NCI-H460 (cell line): Measurements from ENCODE around the gene CD163. TPM values are rescaled to one million over a fixed set of nuclear protein-coding genes. Genes with fewer than 3 reads are reported as not detected.
A peak's percentile ranks its signal among the peaks of the same experiment; 100 is the strongest.
"Not testable (repeated sequence)": the region's sequence is repeated elsewhere in the genome, so short reads cannot be mapped to it uniquely, and the experiment has no call there.

Experiments used
- DNase-seq: peaks from one replicate; pipeline ENCODE4 v3.0.0-alpha.2; 2016; ENCODE audit warnings: low read depth; ENCODE audit errors: extremely low read depth
- total RNA-seq: library from RNA; depleted of rRNA; stranded (reverse); fragments of >200 nt; shearing (Covaris generic); gene quantifications from 2 replicates; pipeline ENCODE4 v1.2.3, GENCODE V29; 2014; rRNA removed

Gene CD163
- total RNA-seq, 1 experiment from 2014 or later: not detected

DNA sequence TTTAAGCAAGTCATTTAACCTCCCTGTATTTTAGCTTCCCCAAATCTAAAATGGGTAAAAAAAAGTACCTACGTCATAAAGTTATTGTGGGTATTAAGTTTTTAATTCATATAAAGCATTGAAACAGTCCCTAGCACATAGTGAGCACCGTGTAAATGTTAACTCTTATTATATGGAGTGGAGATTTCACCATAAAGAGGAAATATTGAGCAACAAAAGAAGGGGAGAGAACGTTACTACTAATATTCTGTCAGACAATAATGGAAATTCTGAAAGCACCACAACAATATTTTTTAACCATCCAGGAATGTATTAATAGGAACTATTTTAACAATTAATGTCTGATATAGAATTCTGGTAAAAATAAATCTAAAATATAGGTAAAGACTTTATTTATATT lies 51.8 kb downstream of the CD163 start:
- DNase-seq: no peak

DNA sequence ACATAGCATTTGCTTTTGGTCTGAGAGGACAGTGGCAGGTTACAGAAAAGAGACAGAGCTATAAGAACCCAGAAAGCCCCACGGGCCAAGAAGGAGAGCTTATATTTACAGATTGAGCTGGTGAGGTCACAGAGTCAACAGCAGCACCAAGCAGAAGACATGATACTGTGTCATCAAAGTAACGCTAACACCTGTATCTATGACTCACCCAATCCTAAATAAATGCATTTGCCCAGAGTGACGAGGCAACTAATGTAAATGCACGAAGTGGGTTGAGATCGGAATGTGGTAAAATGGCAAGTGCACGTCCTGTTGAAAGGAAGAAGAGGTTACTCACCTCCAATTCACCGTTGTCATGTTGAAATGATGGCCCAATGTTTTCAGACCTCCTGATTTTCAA lies 52.9 kb downstream of the CD163 start:
- DNase-seq: no peak

DNA sequence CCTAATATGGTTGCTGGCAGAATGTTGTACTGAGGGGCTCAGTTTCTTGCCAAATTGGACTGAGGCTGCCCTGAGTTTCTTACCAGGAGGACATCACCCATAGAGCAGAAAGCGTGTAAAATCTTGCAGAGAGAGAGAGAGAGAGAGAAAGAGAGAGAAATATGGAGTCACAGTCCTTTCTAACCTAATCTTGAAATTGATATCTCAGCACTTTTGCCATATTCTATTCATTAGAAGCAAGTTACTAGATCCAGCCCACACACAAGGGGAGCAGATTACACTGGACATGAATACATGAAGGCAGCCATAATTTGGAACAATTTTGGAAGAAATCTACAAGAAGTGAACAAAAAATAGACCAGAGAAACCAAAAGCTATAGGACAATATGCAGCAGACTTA lies 55.5 kb downstream of the CD163 start:
- no peak for DNase-seq

DNA sequence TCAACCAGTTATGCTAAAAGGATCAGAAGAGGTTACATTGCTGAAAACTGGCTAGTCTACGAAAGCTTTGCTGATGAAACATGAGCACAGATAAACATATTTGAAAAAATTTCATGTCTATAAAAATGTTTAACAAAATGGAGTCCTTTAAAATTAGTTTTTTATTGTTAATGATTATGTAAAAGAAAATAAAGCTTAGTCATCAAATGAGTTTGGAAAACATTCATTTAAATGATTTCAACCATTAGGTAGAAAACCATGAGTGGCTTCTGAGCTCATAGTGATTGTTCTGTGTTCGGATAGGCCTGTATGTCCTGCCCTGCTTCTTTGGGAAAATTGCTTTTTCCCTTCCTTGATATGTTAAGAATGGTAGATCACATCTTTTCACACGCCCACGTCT lies 59.0 kb downstream of the CD163 start:
- DNase-seq: no peak

DNA sequence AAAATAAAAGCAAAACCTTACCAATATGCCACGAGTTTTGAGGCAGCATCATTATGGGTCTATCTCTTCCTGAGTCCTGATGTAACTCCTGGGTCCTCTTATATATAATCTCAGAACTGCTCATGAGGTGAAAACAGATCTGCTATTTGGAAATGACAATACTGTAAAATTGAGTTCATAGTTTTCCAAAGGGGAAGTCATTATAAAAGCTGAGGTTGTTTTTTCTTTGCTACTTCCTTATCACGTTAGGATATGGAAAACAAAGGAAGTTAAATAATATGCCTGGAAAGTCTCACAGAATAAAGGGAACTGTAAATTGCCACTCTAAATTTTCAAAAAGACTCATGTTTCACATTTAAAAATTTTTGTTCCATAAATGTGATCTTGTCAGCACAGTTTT lies 59.5 kb downstream of the CD163 start, which contains the start of gene CD163L1:
Gene CD163L1, minus strand, starts transcription at position 78 of the 400 bp plus-strand sequence. Its CDS starts 26 bp downstream, at position 52.
- no peak for DNase-seq

DNA sequence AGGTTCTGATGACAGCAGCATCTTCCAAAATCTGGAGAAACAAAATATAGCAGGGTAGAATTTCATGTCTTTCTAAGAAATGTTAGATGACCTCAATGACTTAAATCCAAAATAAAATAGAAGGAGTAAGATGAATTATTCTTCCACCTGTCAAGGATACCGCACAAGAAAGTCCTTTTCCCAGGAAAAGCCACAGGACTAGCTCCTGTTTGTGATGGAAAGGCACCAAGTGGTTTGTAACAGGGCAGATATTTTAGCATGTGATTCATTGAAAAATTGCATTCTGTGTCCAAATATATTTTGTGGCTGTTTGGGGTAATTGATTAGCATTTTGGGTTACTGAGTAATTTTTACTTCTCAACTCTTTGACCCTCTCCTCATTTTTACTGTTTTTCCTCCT lies 62.4 kb downstream of the CD163 start:
- no peak for DNase-seq

DNA sequence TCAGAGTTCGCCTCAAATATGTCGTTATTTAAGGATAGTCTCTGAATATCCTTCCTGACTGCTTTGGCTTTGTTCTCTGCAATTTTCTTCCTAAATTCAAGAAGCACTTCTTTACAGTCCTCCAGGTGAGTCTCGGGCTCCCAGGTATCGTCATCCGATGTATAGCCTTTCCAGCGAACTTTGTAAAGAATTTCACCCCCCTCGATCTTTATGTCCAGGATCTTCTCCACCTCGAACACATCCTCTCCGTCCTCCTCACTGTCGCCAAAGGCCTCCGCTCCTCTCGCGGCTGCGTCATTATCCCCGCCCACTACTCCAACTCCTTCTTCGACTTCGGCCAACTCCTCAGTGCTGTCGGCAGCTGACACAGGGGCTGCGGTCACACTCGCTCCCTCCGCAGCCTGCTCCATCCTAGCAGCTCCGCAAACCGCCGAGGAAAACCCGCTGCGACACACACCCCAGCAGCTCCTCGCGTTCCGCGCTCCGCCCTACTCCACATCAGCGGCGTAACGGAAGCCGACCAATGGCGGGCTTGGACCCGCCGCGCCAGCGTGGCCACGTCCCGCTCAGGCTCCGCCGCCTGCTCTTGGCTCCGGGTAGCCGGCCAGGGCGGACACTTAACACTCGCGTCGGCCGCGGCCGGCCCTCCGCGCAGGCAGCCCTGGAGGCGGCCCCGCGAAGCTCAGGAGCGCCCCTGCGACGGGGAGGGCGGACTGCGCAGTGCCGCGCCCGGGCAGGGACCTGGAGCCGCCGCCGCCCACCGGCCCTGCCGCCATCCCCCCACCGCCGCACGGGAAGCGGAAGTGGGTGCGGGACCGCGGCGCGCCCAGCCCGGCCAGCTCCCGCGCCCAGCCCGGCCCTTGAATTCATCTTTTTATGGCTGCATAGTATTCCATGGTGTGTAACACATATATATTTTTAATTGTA lies 63.7 kb downstream of the CD163 start:
- peak; percentile 85 for DNase-seq

DNA sequence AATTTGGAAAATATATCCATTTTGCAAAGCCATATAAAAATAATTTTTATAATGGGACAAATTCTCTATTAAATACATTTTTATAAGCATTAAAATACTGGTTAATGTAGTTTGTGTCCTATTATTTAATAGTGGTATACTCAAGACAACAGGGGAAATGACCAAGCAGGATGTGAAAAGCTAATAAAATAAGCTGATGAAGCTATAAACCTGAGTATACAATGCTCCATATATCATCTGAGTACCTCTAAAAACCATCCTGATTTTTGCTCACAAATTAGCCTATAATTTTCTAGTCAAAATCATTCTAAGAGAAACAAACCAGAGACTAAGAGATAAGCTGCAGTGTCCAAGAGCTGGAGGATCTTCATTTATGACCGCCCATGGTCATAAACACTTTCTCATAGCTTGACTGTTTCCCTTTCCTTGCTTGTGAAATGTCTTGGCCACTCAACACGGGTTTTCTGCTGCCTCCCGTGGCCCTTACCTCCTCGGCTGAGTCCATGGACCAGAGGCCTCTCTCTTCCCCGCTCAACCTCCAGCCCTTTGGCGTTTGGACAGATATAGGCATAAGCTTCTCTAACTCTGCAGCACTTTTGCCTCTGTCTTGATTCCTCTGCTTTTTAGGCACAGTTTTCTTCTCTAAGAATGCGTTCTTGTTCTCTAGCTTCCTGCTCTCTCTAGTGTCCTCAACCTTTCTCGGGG lies 65.1 kb downstream of the CD163 start:
- peak; percentile 44 for DNase-seq

DNA sequence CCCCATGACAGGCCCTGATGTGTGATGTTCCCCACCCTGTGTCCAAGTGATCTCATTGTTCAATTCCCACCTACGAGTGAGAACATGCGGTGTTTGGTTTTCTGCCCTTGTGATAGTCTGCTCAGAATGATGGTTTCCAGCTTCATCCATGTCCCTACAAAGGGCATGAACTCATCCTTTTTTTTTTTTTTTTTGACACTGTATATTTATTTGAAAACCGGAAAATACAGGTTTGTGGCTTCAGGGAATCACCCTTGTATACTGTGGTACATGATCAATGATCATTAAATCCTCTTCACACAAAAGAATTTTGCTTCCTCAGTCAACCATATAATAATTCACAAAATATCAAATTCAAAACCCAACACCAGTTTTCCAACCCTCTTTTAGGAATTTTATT lies 66.1 kb downstream of the CD163 start:
- DNase-seq: not testable (repeated sequence)

DNA sequence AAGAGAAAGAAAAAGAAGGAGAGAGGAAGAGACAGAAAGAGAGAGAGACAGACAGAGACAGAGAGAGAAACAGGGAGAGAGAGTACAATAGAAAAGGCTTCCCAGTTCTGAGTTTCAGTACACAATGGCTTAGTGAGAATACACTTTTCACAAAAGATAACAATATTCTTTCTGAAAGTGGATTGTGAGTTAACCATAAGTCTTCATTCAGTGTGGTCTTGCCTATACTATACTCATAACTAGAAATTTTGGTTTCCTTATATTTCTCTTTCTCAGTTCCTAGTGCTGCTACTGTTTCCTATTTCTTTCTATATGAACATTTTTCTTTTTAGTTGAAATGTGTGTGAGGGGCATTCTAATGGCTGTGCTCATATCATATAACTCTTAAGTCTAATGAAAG lies 68.9 kb downstream of the CD163 start:
- DNase-seq: no peak

DNA sequence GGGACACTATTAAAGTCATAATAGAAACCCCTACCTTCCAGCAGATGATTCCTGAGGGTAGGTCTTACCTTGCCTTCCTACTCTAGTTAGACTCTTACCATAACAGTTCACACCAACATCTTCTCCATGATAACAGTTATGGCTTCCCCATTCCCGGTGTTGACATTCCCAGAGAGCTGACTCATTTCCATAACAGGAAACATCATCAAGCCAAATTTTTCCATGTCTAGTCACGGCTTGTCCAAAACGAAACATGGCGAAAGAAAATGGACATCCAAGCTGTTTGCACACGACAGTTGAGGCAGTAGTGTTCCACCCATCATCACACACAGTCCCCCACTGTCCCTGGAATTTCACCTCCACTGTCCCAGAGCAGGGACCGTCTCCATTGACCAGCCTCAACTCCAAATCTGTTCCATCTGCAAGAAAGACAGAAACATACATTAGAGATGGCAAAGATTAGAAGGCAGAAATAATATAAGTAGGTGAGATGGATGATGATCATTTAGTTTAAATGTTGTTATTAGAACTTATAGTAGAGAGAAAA lies 70.2 kb downstream of the CD163 start:
- DNase-seq: peak; percentile 72

DNA sequence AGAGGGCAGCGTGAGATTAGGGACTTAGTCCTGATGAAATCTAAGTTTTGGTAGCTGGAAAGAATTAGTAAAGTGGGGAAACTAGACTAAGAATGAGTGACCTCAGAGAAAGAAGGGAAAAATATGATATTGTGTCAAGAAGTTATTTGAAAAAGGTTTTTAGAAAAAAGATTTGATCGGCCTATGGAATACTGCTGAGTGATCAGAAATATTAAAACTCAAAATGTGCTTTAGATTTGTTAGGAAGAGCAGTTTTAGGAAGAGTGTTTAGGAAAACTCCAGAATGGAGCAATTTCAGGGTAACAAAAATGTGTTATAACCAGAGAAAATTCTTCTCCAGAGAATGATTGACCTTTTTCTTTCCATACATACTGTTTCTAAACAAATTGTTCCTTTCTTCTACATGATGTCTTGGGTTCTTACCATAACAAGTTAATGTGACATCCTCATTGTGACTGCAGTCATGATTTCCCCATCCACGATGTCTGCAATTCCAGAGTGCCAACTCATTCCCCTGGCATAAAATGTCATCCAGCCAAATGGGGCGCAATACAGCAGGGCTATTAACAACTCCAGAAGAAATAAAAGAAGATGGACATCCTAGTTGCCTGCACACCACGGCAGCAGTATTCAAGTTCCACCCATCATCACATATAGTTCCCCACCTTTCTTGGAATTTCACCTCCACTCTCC lies 71.4 kb downstream of the CD163 start:
- DNase-seq: peak; percentile 51

Other genes starting within 250 kb of the CD163 start
- not detected in 2 replicates for gene ACSM4, start 199.7 kb downstream of the CD163 start, total RNA-seq
- 5.9 and 7.3 TPM in 2 replicates for gene CD163L1, start 59.6 kb downstream of the CD163 start, total RNA-seq
- not detected in 2 replicates for gene APOBEC1, start 162.1 kb upstream of the CD163 start, total RNA-seq
- not detected in 2 replicates for gene GDF3, start 192.0 kb upstream of the CD163 start, total RNA-seq
- gene DPPA3, start 207.7 kb upstream of the CD163 start, total RNA-seq: not detected in 2 replicates
- not detected in 2 replicates for gene CLEC4C, start 243.6 kb upstream of the CD163 start, total RNA-seq